Measurements from ENCODE around the gene B2M.

- TF ChIP-seq CTCF (conservative IDR thresholded peaks at IDR 0.05; ENCODE audit: low read depth in 2 of 2): no peak
- TF ChIP-seq POLR2AphosphoS5 (IDR thresholded peaks at IDR 0.05; ENCODE audit: low read depth): no peak
- TF ChIP-seq EZH2 (IDR thresholded peaks at IDR 0.05; ENCODE audit: low read depth, unreplicated experiment): no peak
- no peak for TF ChIP-seq CREB1 (CRISPR knock-in tag; IDR thresholded peaks at IDR 0.05; ENCODE audit: low read depth)
- no peak for TF ChIP-seq JUNB (IDR thresholded peaks at IDR 0.05; ENCODE audit: unreplicated experiment)
- TF ChIP-seq REST (IDR thresholded peaks at IDR 0.05; ENCODE audit: unreplicated experiment): no peak
- no peak for TF ChIP-seq ZNF462 (CRISPR knock-in tag; IDR thresholded peaks at IDR 0.05)
Measured at GRCh38 chr15:44718180-44718926, 7.0 kb downstream of the B2M start.
